Endothelial cell of umbilical vein (primary cell): Measurements from ENCODE around the gene ZNF423. TPM values are rescaled to one million over a fixed set of nuclear protein-coding genes. Genes with fewer than 3 reads are reported as not detected.

Source experiments
- BruUV-seq: library from RNA; stranded (reverse); fragments of 400-500 nt; replicated peaks from 2 replicates; lab custom pipeline; 2021; lab: Mats Ljungman, UMichigan
- CTCF ChIA-PET: fragments of 300-600, 350-600 bp; sonication (Branson Sonifier 250); formaldehyde crosslinking; loops from one replicate; lab custom pipeline; 2021; ENCODE audit warnings: antibody characterized with exemption, inconsistent platforms; lab: Charles Lee
- POLR2A ChIA-PET: fragments of 300-600, 350-600 bp; sonication (Branson Sonifier 250); formaldehyde crosslinking; loops from one replicate; lab custom pipeline; 2021; ENCODE audit warnings: antibody characterized with exemption, inconsistent platforms; lab: Charles Lee
- DNase-seq: peaks from one replicate; pipeline ENCODE4 v3.0.0-alpha.2; 2011; ENCODE audit warnings: low read depth, low spot score
- FAIRE-seq: peaks from 2 replicates; lab custom pipeline; 2011; peaks lifted over from hg19 to GRCh38; lab: Jason Lieb, UNC
- H2AFZ ChIP-seq: 2 replicates; pipeline ENCODE4 v1.6.0; 2012; ENCODE audit warnings: low read depth, low read length, control low read depth, inconsistent platforms
- H3K27ac ChIP-seq: 2 replicates; pipeline ENCODE4 v1.5.1; 2011; ENCODE audit warnings: low read depth, mild to moderate bottlenecking, control low read depth, low read length, moderate library complexity; ENCODE audit not compliant: insufficient read depth
- H3K27me3 ChIP-seq, 2 experiments: 2 replicates each; pipeline versions ENCODE4 v1.6.0 to v1.6.1; 2011; ENCODE audit warnings: low read length in 2 of 2, mixed read lengths in 1 of 2; ENCODE audit not compliant: control insufficient read depth in 2 of 2, insufficient read depth in 2 of 2
- H3K36me3 ChIP-seq, 2 experiments: 2 replicates in 1 of 2; 3 replicates in 1 of 2; pipeline ENCODE4 v1.5.1; 2011; ENCODE audit warnings: low read length in 2 of 2, mild to moderate bottlenecking in 1 of 2, moderate library complexity in 1 of 2; ENCODE audit not compliant: control insufficient read depth in 2 of 2, insufficient read depth in 2 of 2; ENCODE audit errors: extremely low read depth in 1 of 2
- H3K4me1 ChIP-seq: 3 replicates; pipeline ENCODE4 v1.5.1; 2011; ENCODE audit warnings: mild to moderate bottlenecking, low read length; ENCODE audit not compliant: control insufficient read depth, insufficient read depth; ENCODE audit errors: extremely low read depth
- H3K4me2 ChIP-seq: 2 replicates; pipeline ENCODE4 v1.6.1; 2011; ENCODE audit warnings: low read length, control low read depth, mixed read lengths; ENCODE audit not compliant: insufficient read depth
- H3K4me3 ChIP-seq, 3 experiments: fragments of 200-600 bp in 1 of 3; sonication (generic), shearing (Covaris generic) in 1 of 3; replicated peaks in 1 of 3; 2 replicates each; pipeline ENCODE4 v1.5.1; 2011 to 2016; ENCODE audit warnings: control low read depth in 3 of 3, low read length in 3 of 3, mild to moderate bottlenecking in 2 of 3, inconsistent platforms in 1 of 3, low read depth in 1 of 3, moderate library complexity in 1 of 3; ENCODE audit not compliant: insufficient read depth in 1 of 3
- H3K79me2 ChIP-seq: 2 replicates; pipeline ENCODE4 v1.6.0; 2012; ENCODE audit warnings: low read length, inconsistent platforms; ENCODE audit not compliant: control insufficient read depth, insufficient read depth
- H3K9ac ChIP-seq: replicated peaks from 2 replicates; pipeline ENCODE3; 2011; ENCODE audit warnings: low read length, control low read depth; ENCODE audit not compliant: insufficient read depth; ENCODE audit errors: extremely low read depth
- H3K9me1 ChIP-seq: replicated peaks from 3 replicates; pipeline ENCODE4 v1.6.0; 2011; ENCODE audit warnings: mild to moderate bottlenecking, low read length; ENCODE audit not compliant: control insufficient read depth, insufficient read depth; ENCODE audit errors: extremely low read depth
- H3K9me3 ChIP-seq: replicated peaks from 2 replicates; pipeline ENCODE4 v1.5.1; 2012; ENCODE audit warnings: low read length, inconsistent platforms; ENCODE audit not compliant: control insufficient read depth, insufficient read depth
- H4K20me1 ChIP-seq: replicated peaks from 2 replicates; pipeline ENCODE3; 2011; ENCODE audit warnings: mild to moderate bottlenecking, low read length; ENCODE audit not compliant: control insufficient read depth, insufficient read depth; ENCODE audit errors: extremely low read depth
- EZH2 ChIP-seq: IDR thresholded peaks from 2 replicates; pipeline ENCODE4 v1.6.1; 2012; ENCODE audit warnings: borderline replicate concordance, low read depth, mild to moderate bottlenecking, moderate library complexity, low read length, inconsistent platforms; ENCODE audit not compliant: severe bottlenecking
- FOS ChIP-seq: IDR thresholded peaks from 2 replicates; pipeline ENCODE4 v1.6.1; 2011; ENCODE audit warnings: mild to moderate bottlenecking, low read length, moderate library complexity, borderline replicate concordance; ENCODE audit not compliant: insufficient read depth
- GATA2 ChIP-seq: IDR thresholded peaks from 2 replicates; pipeline ENCODE4 v1.7.0; 2011; ENCODE audit warnings: low read depth, mild to moderate bottlenecking, moderate library complexity, mixed read lengths, low read length; ENCODE audit not compliant: insufficient read length, insufficient read depth
- JUN ChIP-seq: IDR thresholded peaks from 2 replicates; pipeline ENCODE4 v1.6.1; 2011; ENCODE audit warnings: borderline replicate concordance, low read depth; ENCODE audit not compliant: insufficient read length, insufficient read depth
- MYC ChIP-seq: IDR thresholded peaks from one replicate; pipeline ENCODE4 v1.6.1; 2011; ENCODE audit warnings: mild to moderate bottlenecking, low read depth, low read length
- POLR2A ChIP-seq: IDR thresholded peaks from 2 replicates; pipeline ENCODE4 v1.6.1; 2012; ENCODE audit warnings: low read depth, mild to moderate bottlenecking, control low read depth, low read length
- POLR2AphosphoS5 ChIP-seq: IDR thresholded peaks from 2 replicates; pipeline ENCODE4 v1.6.1; 2012; ENCODE audit warnings: low read depth, mild to moderate bottlenecking, control low read depth, low read length, moderate library complexity; ENCODE audit not compliant: insufficient read depth
- dilution Hi-C: fragments of 300-500 bp; cut with MboI; formaldehyde crosslinking; loops from one replicate; pipeline ENCODE4 v1.15.0; 2019; ENCODE audit warnings: low sequenced_read_pairs; ENCODE audit not compliant: extremely low pct_ligation_motif_present
- intact Hi-C: fragments of 100-400 bp; cut with micrococcal nuclease; formaldehyde crosslinking; loops from one replicate; pipeline ENCODE4 v1.10.0; 2022
- polyA plus RNA-seq, 4 experiments: library from polyadenylated mRNA; depleted of rRNA in 3 of 4; stranded (reverse) in 3 of 4; unstranded in 1 of 4; fragments of >200 nt; gene quantifications; 2 replicates each; pipeline versions ENCODE4 v1.2.1 to v1.2.3, GENCODE V29; 2011 to 2012; ENCODE audit warnings: missing spikeins in 1 of 4
- total RNA-seq: library from RNA; stranded (reverse); gene quantifications from 2 replicates; pipeline ENCODE4 v1.2.3, GENCODE V29; 2021
- TF ChIP-seq, protein P1 (sequence below), 2 donors: IDR thresholded peaks; 1 replicate in 1 of 2; 2 replicates in 1 of 2; pipeline ENCODE4 v1.5.1; 2011; ENCODE audit warnings: low read length in 2 of 2, mild to moderate bottlenecking in 2 of 2, moderate library complexity in 2 of 2, control low read depth in 1 of 2, inconsistent platforms in 1 of 2, low read depth in 1 of 2; ENCODE audit not compliant: insufficient read depth in 1 of 2; ENCODE audit errors: extremely low read depth in 1 of 2
- TF ChIP-seq, protein P2 (sequence below): IDR thresholded peaks from 2 replicates; pipeline ENCODE4 v1.6.1; 2011; ENCODE audit not compliant: insufficient read depth, insufficient read length

ZNF423 gene
- total and polyA plus RNA-seq, 2 donors (not counting 3 experiments of a cell fraction or from before 2014, with no cell fraction given), result 2.2 to 8.1 TPM

DNA sequence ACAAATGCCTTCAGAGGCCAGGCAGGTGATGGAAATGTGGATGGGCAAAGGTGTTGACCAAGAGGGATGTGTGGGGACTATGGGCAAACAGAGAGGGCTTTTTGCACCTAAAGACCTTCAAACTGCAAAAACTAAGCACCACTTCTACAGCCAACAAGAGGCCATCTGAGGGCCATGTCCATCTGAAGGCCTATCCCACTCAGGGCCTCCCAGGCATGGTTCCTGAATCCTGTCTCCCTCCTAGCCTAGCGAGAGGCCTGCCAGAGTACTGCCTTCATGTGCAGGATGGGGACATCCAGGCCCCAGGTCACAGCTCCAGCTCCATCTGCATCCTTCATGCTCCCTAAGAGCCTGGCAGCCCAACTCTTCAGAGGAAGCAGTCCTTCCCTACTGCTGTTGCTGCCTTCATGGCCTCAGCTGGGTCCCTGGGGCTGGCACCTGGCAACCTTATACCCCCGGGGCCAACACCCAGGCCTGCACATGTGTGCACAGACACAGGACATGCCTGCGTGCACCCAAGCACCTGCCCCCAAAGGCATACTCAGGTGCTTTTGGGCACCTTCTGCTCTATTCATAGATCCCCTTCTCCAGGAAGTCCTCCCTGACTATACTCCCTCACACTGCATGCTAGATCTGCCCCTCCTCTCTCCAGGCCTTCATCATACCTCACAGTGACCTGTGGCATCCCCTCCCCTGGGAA is 387.2 kb downstream of the ZNF423 start:
- no peak for FAIRE-seq
- Histone ChIP-seq H3K4me1 (no peaks in the 10 kb centered on the region), H3K79me2 (no peaks in the 10 kb centered on the region), H3K27me3 (no peaks in the 10 kb centered on the region), H3K9me1 (no peaks in the 10 kb centered on the region), H3K9ac (no peak overlapping the region), H3K4me2 (no peak overlapping the region), H4K20me1 (no peaks in the 10 kb centered on the region), H2AFZ (no peak overlapping the region), H3K4me3 (no peak overlapping the region), H3K9me3 (no peaks in the 10 kb centered on the region), H3K27ac (no peak overlapping the region), H3K36me3 (no peaks in the 10 kb centered on the region)
- dilution Hi-C loops, result no loop called here
- TF ChIP-seq POLR2A (no peak), FOS (no peak), GATA2 (no peak), POLR2AphosphoS5 (no peak), EZH2 (no peak), MYC (no peak), JUN (no peak)
- TF ChIP-seq, protein P1, sequence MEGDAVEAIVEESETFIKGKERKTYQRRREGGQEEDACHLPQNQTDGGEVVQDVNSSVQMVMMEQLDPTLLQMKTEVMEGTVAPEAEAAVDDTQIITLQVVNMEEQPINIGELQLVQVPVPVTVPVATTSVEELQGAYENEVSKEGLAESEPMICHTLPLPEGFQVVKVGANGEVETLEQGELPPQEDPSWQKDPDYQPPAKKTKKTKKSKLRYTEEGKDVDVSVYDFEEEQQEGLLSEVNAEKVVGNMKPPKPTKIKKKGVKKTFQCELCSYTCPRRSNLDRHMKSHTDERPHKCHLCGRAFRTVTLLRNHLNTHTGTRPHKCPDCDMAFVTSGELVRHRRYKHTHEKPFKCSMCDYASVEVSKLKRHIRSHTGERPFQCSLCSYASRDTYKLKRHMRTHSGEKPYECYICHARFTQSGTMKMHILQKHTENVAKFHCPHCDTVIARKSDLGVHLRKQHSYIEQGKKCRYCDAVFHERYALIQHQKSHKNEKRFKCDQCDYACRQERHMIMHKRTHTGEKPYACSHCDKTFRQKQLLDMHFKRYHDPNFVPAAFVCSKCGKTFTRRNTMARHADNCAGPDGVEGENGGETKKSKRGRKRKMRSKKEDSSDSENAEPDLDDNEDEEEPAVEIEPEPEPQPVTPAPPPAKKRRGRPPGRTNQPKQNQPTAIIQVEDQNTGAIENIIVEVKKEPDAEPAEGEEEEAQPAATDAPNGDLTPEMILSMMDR (IDR thresholded peaks at IDR 0.05; ENCODE audit: extremely low read depth in 1 of 2, insufficient read depth in 1 of 2, low read depth in 1 of 2, low read length in 2 of 2), result no peak
- TF ChIP-seq, protein P2, sequence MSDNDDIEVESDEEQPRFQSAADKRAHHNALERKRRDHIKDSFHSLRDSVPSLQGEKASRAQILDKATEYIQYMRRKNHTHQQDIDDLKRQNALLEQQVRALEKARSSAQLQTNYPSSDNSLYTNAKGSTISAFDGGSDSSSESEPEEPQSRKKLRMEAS, result no peak
- no TSS peak for BruUV-seq
- no peak for DNase-seq
- POLR2A ChIA-PET, result no interaction called here
- CTCF ChIA-PET, result no interaction called here
- intact Hi-C loops, result no loop called here
